ELF-1 (cell line): ENCODE measurements around the gene FBXL20.
"Not testable (repeated sequence)": the region's sequence is repeated elsewhere in the genome, so short reads cannot be mapped to it uniquely, and the experiment has no call there.

Experiments used
- DNase-seq: peaks from one replicate; pipeline ENCODE4 v3.0.0-alpha.2; 2016; ENCODE audit warnings: low read depth, low spot score

Gene FBXL20

GRCh38 chr17:39250076-39250475 is 151.3 kb downstream of the FBXL20 start:
- DNase-seq, result not testable (repeated sequence)

GRCh38 chr17:39246274-39246673 is 155.2 kb downstream of the FBXL20 start:
- DNase-seq, result no peak

- DNase-seq, result peak; percentile 92
These were observed 156.5 kb downstream of the FBXL20 start for GRCh38 chr17:39244600-39245570.

GRCh38 chr17:39244016-39244599 is 157.3 kb downstream of the FBXL20 start:
- DNase-seq, result peak; percentile 67

- DNase-seq, result no peak
These were observed 158.3 kb downstream of the FBXL20 start for GRCh38 chr17:39243155-39243554.

- DNase-seq, result no peak
These were observed 160.8 kb downstream of the FBXL20 start for GRCh38 chr17:39240631-39241030.

- peak; percentile 88 for DNase-seq
These were observed 161.6 kb downstream of the FBXL20 start for GRCh38 chr17:39239640-39240314.

GRCh38 chr17:39238311-39238972 is 163.0 kb downstream of the FBXL20 start:
- DNase-seq, result no peak

- no peak for DNase-seq
These were observed 163.8 kb downstream of the FBXL20 start for GRCh38 chr17:39237586-39237985.

- peak; percentile 87 for DNase-seq
These were observed 164.4 kb downstream of the FBXL20 start for GRCh38 chr17:39236981-39237441.

- no peak for DNase-seq
These were observed 164.9 kb downstream of the FBXL20 start for GRCh38 chr17:39236450-39236927.

GRCh38 chr17:39235555-39236449 is 165.6 kb downstream of the FBXL20 start:
- peak; percentile 93 for DNase-seq

GRCh38 chr17:39231591-39232551 is 169.6 kb downstream of the FBXL20 start:
- DNase-seq, result peak; percentile 69

GRCh38 chr17:39231091-39231561 is 170.3 kb downstream of the FBXL20 start:
- no peak for DNase-seq

- DNase-seq, result no peak
These were observed 171.1 kb downstream of the FBXL20 start for GRCh38 chr17:39230361-39230760.

GRCh38 chr17:39229274-39229913 is 172.0 kb downstream of the FBXL20 start:
- DNase-seq, result no peak

- no peak for DNase-seq
These were observed 174.0 kb downstream of the FBXL20 start for GRCh38 chr17:39227364-39227919.

GRCh38 chr17:39225959-39226683 is 175.3 kb downstream of the FBXL20 start:
- DNase-seq, result peak; percentile 88
